NCI-H2107 treated with DMSO at 0.1 percent for 48 hours (cell line): ENCODE data around the gene TET2.

ENCODE experiments used
- DNase-seq: peaks from one replicate; lab custom pipeline; 2025; ENCODE audit not compliant: unreplicated experiment; lab: John Stamatoyannopoulos, UW

The TET2 gene

GRCh38 chr4:105140684-105141490 lies 5.8 kb upstream of the TET2 start:
- DNase-seq, result no peak

- no peak for DNase-seq
Observed at GRCh38 chr4:105145156-105145902, 1.3 kb upstream of the TET2 start.

GRCh38 chr4:105145903-105146275 lies 787 bp upstream of the TET2 start:
- DNase-seq, result no peak

- DNase-seq, result no peak
Observed at GRCh38 chr4:105147016-105147552, 408 bp downstream of the TET2 start.

GRCh38 chr4:105147553-105148161 lies 981 bp downstream of the TET2 start:
- DNase-seq, result no peak

- no peak for DNase-seq
Observed at GRCh38 chr4:105148356-105148755, 1.7 kb downstream of the TET2 start.

- no peak for DNase-seq
Observed at GRCh38 chr4:105148776-105149175, 2.1 kb downstream of the TET2 start.

GRCh38 chr4:105149771-105150170 lies 3.1 kb downstream of the TET2 start:
- no peak for DNase-seq

- no peak for DNase-seq
Observed at GRCh38 chr4:105150503-105150902, 3.8 kb downstream of the TET2 start.

- DNase-seq, result no peak
Observed at GRCh38 chr4:105153749-105154148, 7.1 kb downstream of the TET2 start.

GRCh38 chr4:105154576-105154975 lies 7.9 kb downstream of the TET2 start:
- DNase-seq, result no peak

- no peak for DNase-seq
Observed at GRCh38 chr4:105155426-105155825, 8.8 kb downstream of the TET2 start.

- DNase-seq, result no peak
Observed at GRCh38 chr4:105158837-105159236, 12.2 kb downstream of the TET2 start.

GRCh38 chr4:105162123-105162796 lies 15.6 kb downstream of the TET2 start:
- DNase-seq, result no peak

- DNase-seq, result no peak
Observed at GRCh38 chr4:105164548-105164947, 17.9 kb downstream of the TET2 start.

- DNase-seq, result no peak
Observed at GRCh38 chr4:105166066-105166465, 19.4 kb downstream of the TET2 start.

- DNase-seq, result no peak
Observed at GRCh38 chr4:105170711-105171110, 24.0 kb downstream of the TET2 start.

GRCh38 chr4:105171912-105172311 lies 25.2 kb downstream of the TET2 start:
- DNase-seq, result no peak

- DNase-seq, result no peak
Observed at GRCh38 chr4:105174098-105174497, 27.4 kb downstream of the TET2 start.

GRCh38 chr4:105179539-105180401 lies 33.1 kb downstream of the TET2 start:
- DNase-seq, result no peak
